Liver (tissue), 9 donors: ENCODE data around the gene TGFBR1. TPM values are rescaled to one million over a fixed set of nuclear protein-coding genes. Genes with fewer than 3 reads are reported as not detected.

Experiments
- DNase-seq: peaks from one replicate; pipeline ENCODE4 v3.0.0-alpha.2; 2017; ENCODE audit warnings: low spot score
- H3K27ac ChIP-seq, 2 donors: one replicate each; pipeline ENCODE4 v1.7.0; 2013; ENCODE audit warnings: inconsistent platforms in 2 of 2, low read length in 2 of 2, control low read depth in 1 of 2, low read depth in 1 of 2, mild to moderate bottlenecking in 1 of 2
- H3K27me3 ChIP-seq, 4 donors: one replicate each; pipeline versions ENCODE4 v1.6.1 to v1.7.0; 2013; ENCODE audit warnings: low read length in 3 of 4, inconsistent platforms in 1 of 4, mild to moderate bottlenecking in 1 of 4, moderate library complexity in 1 of 4; ENCODE audit not compliant: control insufficient read depth in 4 of 4, insufficient read depth in 4 of 4
- H3K36me3 ChIP-seq, 4 donors: one replicate each; pipeline versions ENCODE4 v1.6.1 to v1.7.0; 2013; ENCODE audit warnings: low read length in 3 of 4, mild to moderate bottlenecking in 3 of 4, low read depth in 1 of 4, moderate library complexity in 1 of 4; ENCODE audit not compliant: control insufficient read depth in 4 of 4, insufficient read depth in 3 of 4
- H3K4me1 ChIP-seq, 4 donors: one replicate each; pipeline versions ENCODE4 v1.6.1 to v1.7.0; 2013; ENCODE audit warnings: low read length in 3 of 4, mild to moderate bottlenecking in 3 of 4, moderate library complexity in 1 of 4; ENCODE audit not compliant: control insufficient read depth in 4 of 4, insufficient read depth in 4 of 4
- H3K4me3 ChIP-seq, 3 donors: one replicate each; pipeline versions ENCODE4 v1.6.1 to v1.7.0; 2013; ENCODE audit warnings: low read length in 3 of 3, control low read depth in 1 of 3, low read depth in 1 of 3, mild to moderate bottlenecking in 1 of 3
- H3K9ac ChIP-seq, 2 donors: one replicate each; pipeline ENCODE4 v1.7.0; 2013; ENCODE audit warnings: low read length in 2 of 2, mild to moderate bottlenecking in 2 of 2, moderate library complexity in 2 of 2, control low read depth in 1 of 2, low read depth in 1 of 2
- H3K9me3 ChIP-seq, 4 donors: one replicate each; pipeline versions ENCODE4 v1.6.1 to v1.7.0; 2013; ENCODE audit warnings: low read length in 3 of 4; ENCODE audit not compliant: control insufficient read depth in 4 of 4
- ATF3 ChIP-seq: IDR thresholded peaks from 2 replicates; pipeline ENCODE4 v1.6.1; 2016; ENCODE audit warnings: antibody characterized with exemption
- CTCF ChIP-seq: fragments of 150-350 bp; IDR thresholded peaks from 2 replicates; pipeline ENCODE4 v1.5.1; 2017; ENCODE audit warnings: improper control_type of control experiment, low read depth, low read length; ENCODE audit not compliant: missing input control
- EGR1 ChIP-seq, 2 donors: IDR thresholded peaks; 2 replicates each; pipeline ENCODE4 v1.6.1; 2016 to 2018; ENCODE audit warnings: antibody characterized with exemption in 2 of 2, low read depth in 2 of 2
- FOXA1 ChIP-seq: IDR thresholded peaks from 2 replicates; pipeline ENCODE4 v1.6.1; 2016; ENCODE audit warnings: antibody characterized with exemption
- FOXA2 ChIP-seq: IDR thresholded peaks from 2 replicates; pipeline ENCODE4 v1.6.1; 2016; ENCODE audit warnings: antibody characterized with exemption
- HNF4A ChIP-seq, 2 donors: conservative IDR thresholded peaks; 2 replicates each; pipeline ENCODE4 v1.6.1; 2016; ENCODE audit warnings: antibody characterized with exemption in 2 of 2, mild to moderate bottlenecking in 2 of 2
- HNF4G ChIP-seq: IDR thresholded peaks from 2 replicates; pipeline ENCODE4 v1.6.1; 2016; ENCODE audit warnings: antibody characterized with exemption
- JUND ChIP-seq, 2 donors: IDR thresholded peaks; 2 replicates each; pipeline ENCODE4 v1.6.1; 2016; ENCODE audit warnings: antibody characterized with exemption in 2 of 2
- MAX ChIP-seq: IDR thresholded peaks from 2 replicates; pipeline ENCODE4 v1.6.1; 2016; ENCODE audit warnings: antibody characterized with exemption
- NR2F2 ChIP-seq: IDR thresholded peaks from 2 replicates; pipeline ENCODE4 v1.6.1; 2016; ENCODE audit warnings: antibody characterized with exemption
- RAD21 ChIP-seq, 2 donors: IDR thresholded peaks; 2 replicates each; pipeline ENCODE4 v1.6.1; 2016; ENCODE audit warnings: antibody characterized with exemption in 2 of 2, mild to moderate bottlenecking in 2 of 2
- REST ChIP-seq: IDR thresholded peaks from 2 replicates; pipeline ENCODE4 v1.6.1; 2016; ENCODE audit warnings: antibody characterized with exemption, mild to moderate bottlenecking
- SP1 ChIP-seq: IDR thresholded peaks from 2 replicates; pipeline ENCODE4 v1.6.1; 2018; ENCODE audit warnings: antibody characterized with exemption, mild to moderate bottlenecking
- TAF1 ChIP-seq: conservative IDR thresholded peaks from 2 replicates; pipeline ENCODE4 v1.6.1; 2016; ENCODE audit warnings: antibody characterized with exemption, mild to moderate bottlenecking
- YY1 ChIP-seq: IDR thresholded peaks from 2 replicates; pipeline ENCODE4 v1.6.1; 2016; ENCODE audit warnings: antibody characterized with exemption, mild to moderate bottlenecking
- ZBTB33 ChIP-seq: IDR thresholded peaks from 2 replicates; pipeline ENCODE4 v1.6.1; 2016; ENCODE audit warnings: antibody characterized with exemption
- WGBS: extraction: QIAGEN DNeasy Blood & Tissue Kit; methylation state at CpG from one replicate; pipeline ENCODE4 v1.1.7; 2013; 5-methylcytosine and 5-hydroxymethylcytosine counted together
- polyA plus RNA-seq, 2 donors: library from polyadenylated mRNA; stranded (reverse) in 1 of 2; unstranded in 1 of 2; fragments of 200-250 nt in 1 of 2; fragments of >200 nt in 1 of 2; fragmentation: Nextera tagmentation in 1 of 2; extraction: Ambion mirVana in 1 of 2; gene quantifications; one replicate each; pipeline versions ENCODE4 v1.2.1 to v1.2.3, GENCODE V29; 2013 to 2015
- total RNA-seq, 2 donors: library from RNA; depleted of rRNA; stranded (reverse); fragments of >200 nt; gene quantifications; one replicate each; pipeline ENCODE4 v1.2.3, GENCODE V29; 2014
- donor health status: healthy.
- donor health status: healthy.
- donor health status: healthy.
- donor health status: healthy.
- donor health status: healthy.

The TGFBR1 gene
- total and polyA plus RNA-seq, 4 donors: 3.1 to 18.2 (median 11.0) TPM

- Histone ChIP-seq H3K27me3 (no peaks in the 10 kb centered on the region), H3K9me3 (no peaks in the 10 kb centered on the region), H3K4me3 (no peak overlapping the region), H3K36me3 (no peaks in the 10 kb centered on the region), H3K9ac (no peak overlapping the region), H3K4me1 (peaks cover 0 to 8% (median 3%) of the 10 kb centered on the region in 4 donors), H3K27ac (no peak overlapping the region)
- 89% methylated on average over 5 of the region's 5 CpGs for WGBS
- no peak for DNase-seq
- no peak for TF ChIP-seq RAD21 (IDR thresholded peaks at IDR 0.05)
- no peak for TF ChIP-seq MAX
- TF ChIP-seq HNF4A (conservative IDR thresholded peaks at IDR 0.05): no peak
- TF ChIP-seq NR2F2: no peak
- no peak for TF ChIP-seq ZBTB33
- no peak for TF ChIP-seq ATF3
- no peak for TF ChIP-seq HNF4G
- no peak for TF ChIP-seq YY1
- no peak for TF ChIP-seq REST
- no peak for TF ChIP-seq CTCF
- no peak for TF ChIP-seq FOXA1
- no peak for TF ChIP-seq TAF1
Observed at GRCh38 chr9:99185934-99186333, 81.0 kb downstream of the TGFBR1 start.

GRCh38 chr9:99187311-99187710 lies 82.4 kb downstream of the TGFBR1 start:
- H3K9ac ChIP-seq: no peak overlapping the region
- DNase-seq: no peak
- H3K36me3 ChIP-seq: no peaks in the 10 kb centered on the region
- no peaks in the 10 kb centered on the region for H3K9me3 ChIP-seq
- WGBS: 83% methylated on average over 4 of the region's 4 CpGs
- no peak overlapping the region for H3K27ac ChIP-seq
- peaks cover 0 to 8% (median 3%) of the 10 kb centered on the region in 4 donors for H3K4me1 ChIP-seq
- no peak overlapping the region for H3K4me3 ChIP-seq
- H3K27me3 ChIP-seq: no peaks in the 10 kb centered on the region
- TF ChIP-seq ATF3 (no peak), HNF4A (conservative IDR thresholded peaks at IDR 0.05) (no peak), MAX (no peak), RAD21 (IDR thresholded peaks at IDR 0.05) (no peak), FOXA2 (no peak), HNF4G (no peak), NR2F2 (no peak), JUND (IDR thresholded peaks at IDR 0.05) (no peak), EGR1 (IDR thresholded peaks at IDR 0.05; ENCODE audit: low read depth in 2 of 2) (no peak), TAF1 (no peak), ZBTB33 (no peak), SP1 (no peak), REST (no peak)
